Measurements from ENCODE around the gene PALD1. TPM values are rescaled to one million over a fixed set of nuclear protein-coding genes. Genes with fewer than 3 reads are reported as not detected.

PALD1 gene
- total RNA-seq, 4 donors from 2014 or later, result 10.4 to 19.1 (median 12.8) TPM

GRCh38 chr10:70504521-70505358 lies 26.2 kb downstream of the PALD1 start:
- Histone ChIP-seq H3K4me3 (no peak overlapping the region), H3K27ac (replicated peaks in 1 of 4) (peak overlapping the region in 1 of 4 donors; percentile 40), H3K27me3 (no peaks in the 10 kb centered on the region), H3K9me3 (no peaks in the 10 kb centered on the region), H3K36me3 (no peaks in the 10 kb centered on the region), H3K4me1 (peaks cover 36 to 45% (median 38%) of the 10 kb centered on the region in 4 donors)
- intact Hi-C loops (cut with DNase I), result no loop called here
- 70% methylated on average over 12 of the region's 12 CpGs for WGBS
- no peak for DNase-seq (ENCODE audit: extremely low spot score)
- TF ChIP-seq POLR2A (IDR thresholded peaks at IDR 0.05; ENCODE audit: low read depth) (no peak), POLR2AphosphoS5 (IDR thresholded peaks at IDR 0.05) (no peak), EP300 (IDR thresholded peaks at IDR 0.05) (no peak), CTCF (IDR thresholded peaks at IDR 0.05) (no peak)

GRCh38 chr10:70505908-70506307 lies 27.3 kb downstream of the PALD1 start:
- Histone ChIP-seq H3K4me3 (no peak overlapping the region), H3K27ac (replicated peaks in 1 of 4) (no peak overlapping the region), H3K9me3 (no peaks in the 10 kb centered on the region), H3K27me3 (no peaks in the 10 kb centered on the region), H3K4me1 (peaks cover 38 to 45% (median 40%) of the 10 kb centered on the region in 4 donors), H3K36me3 (no peaks in the 10 kb centered on the region)
- WGBS, result 88% methylated on average over 9 of the region's 9 CpGs
- no peak for TF ChIP-seq CTCF (IDR thresholded peaks at IDR 0.05)
- TF ChIP-seq POLR2AphosphoS5 (IDR thresholded peaks at IDR 0.05), result no peak
- no peak for TF ChIP-seq POLR2A (IDR thresholded peaks at IDR 0.05; ENCODE audit: low read depth)
- TF ChIP-seq EP300 (IDR thresholded peaks at IDR 0.05), result no peak
- intact Hi-C loops (cut with DNase I), result no loop called here
- DNase-seq (ENCODE audit: extremely low spot score), result no peak

GRCh38 chr10:70507966-70508365 lies 29.4 kb downstream of the PALD1 start:
- Histone ChIP-seq H3K27me3 (no peaks in the 10 kb centered on the region), H3K36me3 (no peaks in the 10 kb centered on the region), H3K27ac (replicated peaks in 1 of 4) (peak overlapping the region in 3 of 4 donors; percentile 29 to 70 (median 43)), H3K4me3 (no peak overlapping the region), H3K9me3 (no peaks in the 10 kb centered on the region), H3K4me1 (peaks cover 50 to 61% (median 53%) of the 10 kb centered on the region in 4 donors)
- no peak for DNase-seq (ENCODE audit: extremely low spot score)
- 81% methylated on average over 6 of the region's 6 CpGs for WGBS
- intact Hi-C loops (cut with DNase I), result no loop called here
- TF ChIP-seq POLR2AphosphoS5 (IDR thresholded peaks at IDR 0.05) (no peak), EP300 (IDR thresholded peaks at IDR 0.05) (no peak), CTCF (IDR thresholded peaks at IDR 0.05) (no peak), POLR2A (IDR thresholded peaks at IDR 0.05; ENCODE audit: low read depth) (no peak)

GRCh38 chr10:70508912-70509756 lies 30.6 kb downstream of the PALD1 start:
- no peaks in the 10 kb centered on the region for H3K27me3 ChIP-seq
- H3K4me3 ChIP-seq, result peak overlapping the region in 1 of 4 donors; percentile 15
- H3K9me3 ChIP-seq, result no peaks in the 10 kb centered on the region
- H3K4me1 ChIP-seq, result peaks cover 55 to 67% (median 60%) of the 10 kb centered on the region in 4 donors
- TF ChIP-seq POLR2AphosphoS5 (IDR thresholded peaks at IDR 0.05) (peak; percentile 19 to 31), CTCF (IDR thresholded peaks at IDR 0.05) (peak in 1 of 3 experiments; percentile 19), POLR2A (IDR thresholded peaks at IDR 0.05; ENCODE audit: low read depth) (no peak), EP300 (IDR thresholded peaks at IDR 0.05) (no peak)
- no peaks in the 10 kb centered on the region for H3K36me3 ChIP-seq
- no peak for DNase-seq (ENCODE audit: extremely low spot score)
- intact Hi-C loops (cut with DNase I), result no loop called here
- WGBS, result 13% methylated on average over 13 of the region's 14 CpGs
- H3K27ac ChIP-seq (replicated peaks in 1 of 4), result peak overlapping the region; percentile 29 to 70 (median 54)

Measured in esophagus muscularis mucosa (tissue), 4 donors.